HG02759 (cell line): ENCODE measurements around the gene PELI1.

ENCODE experiments used
- ATAC-seq: cut with Tn5 transposase; IDR thresholded peaks from one replicate; pipeline ENCODE4 v1.9.1; 2021; ENCODE audit warnings: mild to moderate bottlenecking, moderate library complexity; ENCODE audit not compliant: unreplicated experiment

The PELI1 gene

GRCh38 chr2:64162516-64162915 lies 18.3 kb upstream of the PELI1 start:
- no peak for ATAC-seq

GRCh38 chr2:64157792-64158191 lies 13.6 kb upstream of the PELI1 start:
- ATAC-seq: no peak

- no peak for ATAC-seq
These were observed 9.6 kb upstream of the PELI1 start for GRCh38 chr2:64153811-64154210.

- ATAC-seq: no peak
These were observed 7.3 kb upstream of the PELI1 start for GRCh38 chr2:64151476-64151875.

- ATAC-seq: no peak
These were observed 1.5 kb upstream of the PELI1 start for GRCh38 chr2:64145714-64146113.

GRCh38 chr2:64145119-64145518 lies 899 bp upstream of the PELI1 start:
- no peak for ATAC-seq

GRCh38 chr2:64143169-64144056 lies 807 bp downstream of the PELI1 start:
- peak; percentile 14 for ATAC-seq

GRCh38 chr2:64142741-64143168 lies 1.5 kb downstream of the PELI1 start:
- no peak for ATAC-seq

- no peak for ATAC-seq
These were observed 2.4 kb downstream of the PELI1 start for GRCh38 chr2:64141674-64142405.

- ATAC-seq: no peak
These were observed 3.5 kb downstream of the PELI1 start for GRCh38 chr2:64140665-64141200.

GRCh38 chr2:64139956-64140355 lies 4.3 kb downstream of the PELI1 start:
- ATAC-seq: no peak

- ATAC-seq: no peak
These were observed 6.2 kb downstream of the PELI1 start for GRCh38 chr2:64137996-64138395.

- ATAC-seq: no peak
These were observed 6.7 kb downstream of the PELI1 start for GRCh38 chr2:64137567-64137966.

GRCh38 chr2:64135421-64135820 lies 8.8 kb downstream of the PELI1 start:
- ATAC-seq: no peak

- no peak for ATAC-seq
These were observed 9.4 kb downstream of the PELI1 start for GRCh38 chr2:64134813-64135212.

- no peak for ATAC-seq
These were observed 10.4 kb downstream of the PELI1 start for GRCh38 chr2:64133828-64134227.

- no peak for ATAC-seq
These were observed 10.9 kb downstream of the PELI1 start for GRCh38 chr2:64133354-64133753.

GRCh38 chr2:64130333-64130732 lies 13.9 kb downstream of the PELI1 start:
- ATAC-seq: no peak

- ATAC-seq: no peak
These were observed 15.3 kb downstream of the PELI1 start for GRCh38 chr2:64128943-64129391.

GRCh38 chr2:64128406-64128805 lies 15.8 kb downstream of the PELI1 start:
- ATAC-seq: no peak

- ATAC-seq: no peak
These were observed 17.1 kb downstream of the PELI1 start for GRCh38 chr2:64127119-64127518.

- no peak for ATAC-seq
These were observed 17.6 kb downstream of the PELI1 start for GRCh38 chr2:64126601-64127000.
